Smooth muscle cell (in vitro differentiated cells): ENCODE measurements around the gene SGMS1. TPM values are rescaled to one million over a fixed set of nuclear protein-coding genes. Genes with fewer than 3 reads are reported as not detected.

Experiments used
- DNase-seq: peaks from one replicate; lab custom pipeline; 2025; ENCODE audit not compliant: unreplicated experiment; lab: John Stamatoyannopoulos, UW
- H2AFZ ChIP-seq: fragments of 200-600 bp; sonication (generic); 2 replicates; pipeline ENCODE4 v1.6.0; 2016; ENCODE audit warnings: antibody characterized with exemption, low read depth, mild to moderate bottlenecking
- H3F3A ChIP-seq: fragments of 200-600 bp; sonication (generic); 2 replicates; pipeline ENCODE4 v1.6.0; 2017; ENCODE audit warnings: antibody characterized with exemption, low read depth
- H3K27ac ChIP-seq: fragments of 200-600 bp; sonication (generic); 2 replicates; pipeline ENCODE4 v1.5.1; 2016; ENCODE audit warnings: low read depth, mild to moderate bottlenecking
- H3K27me3 ChIP-seq: fragments of 200-600 bp; sonication (generic); 2 replicates; pipeline ENCODE4 v1.6.1; 2016; ENCODE audit warnings: low read depth, mild to moderate bottlenecking
- H3K36me3 ChIP-seq: fragments of 200-600 bp; sonication (generic); 2 replicates; pipeline ENCODE4 v1.5.1; 2016; ENCODE audit warnings: low read depth
- H3K4me1 ChIP-seq: fragments of 200-600 bp; sonication (generic); 2 replicates; pipeline ENCODE4 v1.5.1; 2016; ENCODE audit warnings: low read depth
- H3K4me2 ChIP-seq: fragments of 200-600 bp; sonication (generic); 2 replicates; pipeline ENCODE4 v1.6.0; 2016; ENCODE audit warnings: mild to moderate bottlenecking
- H3K4me3 ChIP-seq: fragments of 200-600 bp; sonication (generic); 2 replicates; pipeline ENCODE4 v1.5.1; 2016; ENCODE audit warnings: mild to moderate bottlenecking
- H3K79me2 ChIP-seq: fragments of 200-600 bp; sonication (generic); 2 replicates; pipeline ENCODE4 v1.6.0; 2016; ENCODE audit warnings: low read depth, mild to moderate bottlenecking
- H3K9ac ChIP-seq: fragments of 200-600 bp; sonication (generic); 2 replicates; pipeline ENCODE4 v1.6.0; 2016; ENCODE audit warnings: low read depth
- H3K9me3 ChIP-seq: fragments of 200-600 bp; sonication (generic); replicated peaks from 2 replicates; pipeline ENCODE4 v1.5.1; 2016; ENCODE audit warnings: low read depth
- H4K20me1 ChIP-seq: fragments of 200-600 bp; sonication (generic); 2 replicates; pipeline ENCODE4 v1.6.0; 2016; ENCODE audit warnings: low read depth
- CTCF ChIP-seq: fragments of 200-600 bp; sonication (generic); IDR thresholded peaks from 2 replicates; pipeline ENCODE4 v1.5.1; 2017; ENCODE audit warnings: borderline replicate concordance, mild to moderate bottlenecking, antibody characterized with exemption; ENCODE audit not compliant: insufficient read depth, poor library complexity, severe bottlenecking
- WGBS: methylation state at CpG from one replicate; pipeline ENCODE4 v1.1.7; 2016; ENCODE audit warnings: low lambda C conversion rate; 5-methylcytosine and 5-hydroxymethylcytosine counted together
- polyA plus RNA-seq: library from polyadenylated mRNA; unstranded; fragments of >200 nt; fragmentation: Nextera tagmentation; extraction: Ambion mirVana; gene quantifications from 2 replicates; pipeline ENCODE4 v1.2.1, GENCODE V29; 2016
- total RNA-seq: library from RNA; depleted of rRNA; stranded (reverse); fragments of >200 nt; gene quantifications from 2 replicates; pipeline ENCODE4 v1.2.3, GENCODE V29; 2014

The SGMS1 gene
- total and polyA plus RNA-seq, 2 experiments from 2014 or later = 4.0 to 14.3 TPM

GRCh38 chr10:50619882-50620281, 3.9 kb downstream of the SGMS1 start:
- Histone ChIP-seq H3K9ac (no peak overlapping the region), H3K4me2 (no peak overlapping the region), H3K4me1 (peaks cover 5% of the 10 kb centered on the region), H3K4me3 (no peak overlapping the region), H3K79me2 (peaks cover 25% of the 10 kb centered on the region), H2AFZ (no peak overlapping the region), H3K9me3 (no peaks in the 10 kb centered on the region), H3K27me3 (no peaks in the 10 kb centered on the region), H4K20me1 (peaks cover 34% of the 10 kb centered on the region), H3K36me3 (no peaks in the 10 kb centered on the region), H3K27ac (no peak overlapping the region), H3F3A (peaks cover 11% of the 10 kb centered on the region)
- WGBS = 89% methylated on average over 2 of the region's 2 CpGs
- TF ChIP-seq CTCF = no peak
- DNase-seq = no peak

GRCh38 chr10:50619166-50619565, 4.6 kb downstream of the SGMS1 start:
- Histone ChIP-seq H3K9me3 (no peaks in the 10 kb centered on the region), H3K9ac (no peak overlapping the region), H3K27ac (no peak overlapping the region), H3K4me3 (no peak overlapping the region), H3K27me3 (no peaks in the 10 kb centered on the region), H3F3A (peaks cover 10% of the 10 kb centered on the region), H3K79me2 (peaks cover 26% of the 10 kb centered on the region), H4K20me1 (peaks cover 42% of the 10 kb centered on the region), H2AFZ (no peak overlapping the region), H3K4me1 (peaks cover 5% of the 10 kb centered on the region), H3K36me3 (no peaks in the 10 kb centered on the region), H3K4me2 (no peak overlapping the region)
- TF ChIP-seq CTCF = no peak
- no peak for DNase-seq
- 74% methylated on average over 1 of the region's 1 CpG for WGBS

- Histone ChIP-seq H3K4me3 (no peak overlapping the region), H3K79me2 (peaks cover 26% of the 10 kb centered on the region), H3K27me3 (no peaks in the 10 kb centered on the region), H3K4me2 (no peak overlapping the region), H4K20me1 (peaks cover 43% of the 10 kb centered on the region), H3K4me1 (peaks cover 5% of the 10 kb centered on the region), H3K9ac (no peak overlapping the region), H2AFZ (no peak overlapping the region), H3K9me3 (no peaks in the 10 kb centered on the region), H3K36me3 (no peaks in the 10 kb centered on the region), H3F3A (peaks cover 10% of the 10 kb centered on the region), H3K27ac (no peak overlapping the region)
- no peak for TF ChIP-seq CTCF
- DNase-seq = no peak
- 75% methylated on average over 3 of the region's 3 CpGs for WGBS
Observed at GRCh38 chr10:50618624-50619023, 5.1 kb downstream of the SGMS1 start.

GRCh38 chr10:50615658-50616057, 8.1 kb downstream of the SGMS1 start:
- no peak for TF ChIP-seq CTCF
- Histone ChIP-seq H3K4me3 (no peak overlapping the region), H3K27me3 (no peaks in the 10 kb centered on the region), H3K79me2 (peaks cover 22% of the 10 kb centered on the region), H3K4me2 (no peak overlapping the region), H3K9me3 (no peaks in the 10 kb centered on the region), H3K27ac (no peak overlapping the region), H4K20me1 (peaks cover 53% of the 10 kb centered on the region), H3K36me3 (no peaks in the 10 kb centered on the region), H3F3A (no peaks in the 10 kb centered on the region), H3K9ac (no peak overlapping the region), H3K4me1 (no peaks in the 10 kb centered on the region), H2AFZ (no peak overlapping the region)
- WGBS = 89% methylated on average over 2 of the region's 2 CpGs
- no peak for DNase-seq
